SK-N-SH (cell line): ENCODE results near the gene POLR1D. TPM values are rescaled to one million over a fixed set of nuclear protein-coding genes. Genes with fewer than 3 reads are reported as not detected.

Source experiments
- CTCF ChIA-PET: fragments of 300-600, 350-600 bp; formaldehyde crosslinking; extraction: SDS; loops from one replicate; lab custom pipeline; 2021; lab: Yijun Ruan, JAX
- POLR2A ChIA-PET: fragments of 350-600 bp; sonication (Branson Sonifier 250); formaldehyde crosslinking; extraction: SDS; loops from one replicate; lab custom pipeline; 2020; ENCODE audit warnings: antibody characterized with exemption, inconsistent platforms; lab: Yijun Ruan, JAX
- DNase-seq: peaks from one replicate; pipeline ENCODE4 v3.0.0; 2012
- H2AFZ ChIP-seq: fragments of 200-600 bp; sonication (generic); 2 replicates; pipeline ENCODE4 v1.8.1; 2016; ENCODE audit warnings: antibody characterized with exemption, mild to moderate bottlenecking, low read depth
- H3F3A ChIP-seq: fragments of 200-600 bp; sonication (generic); replicated peaks from 2 replicates; pipeline ENCODE3; 2016; ENCODE audit warnings: antibody characterized with exemption, mild to moderate bottlenecking; ENCODE audit not compliant: insufficient read depth
- H3K27ac ChIP-seq, 2 experiments: fragments of 200-500 bp in 1 of 2; fragments of 200-600 bp in 1 of 2; sonication (Bioruptor generic) in 1 of 2; sonication (generic), shearing (Covaris generic) in 1 of 2; 2 replicates each; pipeline versions ENCODE4 v1.5.1 to v1.6.1; 2014 to 2016; ENCODE audit warnings: low read depth in 2 of 2, inconsistent platforms in 1 of 2, low read length in 1 of 2, mild to moderate bottlenecking in 1 of 2, mixed read lengths in 1 of 2
- H3K27me3 ChIP-seq: fragments of 200-600 bp; sonication (generic), shearing (Covaris generic); 2 replicates; pipeline ENCODE4 v1.6.1; 2016; ENCODE audit warnings: mixed run types; ENCODE audit not compliant: insufficient read depth
- H3K36me3 ChIP-seq, 2 experiments: fragments of 200-500 bp in 1 of 2; fragments of 200-600 bp in 1 of 2; sonication (Bioruptor generic) in 1 of 2; sonication (generic) in 1 of 2; replicated peaks in 1 of 2; 2 replicates each; pipeline versions ENCODE3 to v1.5.1; 2014 to 2016; ENCODE audit warnings: low read length in 1 of 2, mild to moderate bottlenecking in 1 of 2; ENCODE audit not compliant: insufficient read depth in 2 of 2, control insufficient read depth in 1 of 2
- H3K4me1 ChIP-seq, 2 experiments: fragments of 200-500 bp in 1 of 2; fragments of 200-600 bp in 1 of 2; sonication (Bioruptor generic) in 1 of 2; sonication (generic), shearing (Covaris generic) in 1 of 2; 2 replicates each; pipeline versions ENCODE4 v1.5.1 to v1.6.1; 2014 to 2016; ENCODE audit warnings: low read depth in 1 of 2, low read length in 1 of 2, mixed run types in 1 of 2; ENCODE audit not compliant: insufficient read depth in 2 of 2, control insufficient read depth in 1 of 2
- H3K4me2 ChIP-seq: fragments of 200-600 bp; sonication (generic), shearing (Covaris generic); 2 replicates; pipeline ENCODE4 v1.6.1; 2017; ENCODE audit warnings: mixed run types
- H3K4me3 ChIP-seq, 2 experiments: fragments of 200-500 bp in 1 of 2; fragments of 200-600 bp in 1 of 2; sonication (Bioruptor generic) in 1 of 2; sonication (generic), shearing (Covaris generic) in 1 of 2; 2 replicates each; pipeline versions ENCODE4 v1.5.1 to v1.8.1; 2014 to 2016; ENCODE audit warnings: low read depth in 2 of 2, inconsistent platforms in 1 of 2, low read length in 1 of 2, mild to moderate bottlenecking in 1 of 2, mixed read lengths in 1 of 2, moderate library complexity in 1 of 2
- H3K79me2 ChIP-seq: fragments of 200-600 bp; sonication (generic); 2 replicates; pipeline ENCODE4 v1.8.1; 2017; ENCODE audit warnings: mild to moderate bottlenecking; ENCODE audit not compliant: insufficient read depth
- H3K9ac ChIP-seq: fragments of 200-600 bp; sonication (generic); 2 replicates; pipeline ENCODE4 v1.6.1; 2017; ENCODE audit warnings: mixed run types
- H3K9me2 ChIP-seq: fragments of 200-600 bp; sonication (generic); 2 replicates; pipeline ENCODE4 v1.6.1; 2017; ENCODE audit warnings: mixed run types
- H3K9me3 ChIP-seq: fragments of 200-600 bp; sonication (generic); 2 replicates; pipeline ENCODE4 v1.6.1; 2017; ENCODE audit warnings: mixed run types, mild to moderate bottlenecking, moderate library complexity
- H4K20me1 ChIP-seq: fragments of 200-600 bp; sonication (generic); 2 replicates; pipeline ENCODE4 v1.6.1; 2017; ENCODE audit warnings: mild to moderate bottlenecking, mixed run types; ENCODE audit not compliant: insufficient read depth
- EP300 ChIP-seq, 2 experiments: IDR thresholded peaks; 2 replicates each; pipeline versions ENCODE4 v1.4.0 to v1.6.1; 2012; ENCODE audit warnings: borderline replicate concordance in 1 of 2, low read depth in 1 of 2, low read length in 1 of 2
- FOSL2 ChIP-seq: IDR thresholded peaks from 2 replicates; pipeline ENCODE4 v1.4.0; 2012; ENCODE audit warnings: low read depth, mild to moderate bottlenecking, moderate library complexity, borderline replicate concordance
- GATA2 ChIP-seq: sonication (generic); formaldehyde crosslinking; IDR thresholded peaks from 2 replicates; pipeline ENCODE4 v1.5.0; 2020; ENCODE audit warnings: mild to moderate bottlenecking, missing genetic modification reagents
- IRF3 ChIP-seq: fragments of 150-350 bp; IDR thresholded peaks from 2 replicates; pipeline ENCODE4 v1.6.1; 2016; ENCODE audit warnings: mild to moderate bottlenecking, low read depth, low read length
- JUND ChIP-seq: IDR thresholded peaks from 2 replicates; pipeline ENCODE4 v1.4.0; 2012
- MEF2A ChIP-seq: IDR thresholded peaks from 2 replicates; pipeline ENCODE4 v1.4.0; 2012; ENCODE audit warnings: low read depth, borderline replicate concordance
- MXI1 ChIP-seq: IDR thresholded peaks from 2 replicates; pipeline ENCODE4 v1.6.1; 2012; ENCODE audit warnings: mild to moderate bottlenecking, low read depth, low read length, improper control_type of control experiment
- NRF1 ChIP-seq: IDR thresholded peaks from 2 replicates; pipeline ENCODE4 v1.6.1; 2012; ENCODE audit warnings: low read depth, mild to moderate bottlenecking, low read length
- POLR2AphosphoS5 ChIP-seq: IDR thresholded peaks from 2 replicates; pipeline ENCODE4 v1.6.1; 2012; ENCODE audit warnings: low read depth, low read length
- RAD21 ChIP-seq: IDR thresholded peaks from 2 replicates; pipeline ENCODE4 v1.6.1; 2012; ENCODE audit warnings: mild to moderate bottlenecking, low read length
- RFX5 ChIP-seq: IDR thresholded peaks from 2 replicates; pipeline ENCODE4 v1.6.1; 2012; ENCODE audit warnings: mild to moderate bottlenecking, improper control_type of control experiment, low read length
- RXRA ChIP-seq: IDR thresholded peaks from 2 replicates; pipeline ENCODE4 v1.4.0; 2012; ENCODE audit warnings: low read depth, mild to moderate bottlenecking, borderline replicate concordance
- SIN3A ChIP-seq: IDR thresholded peaks from 2 replicates; pipeline ENCODE4 v1.6.1; 2012; ENCODE audit warnings: low read depth, mild to moderate bottlenecking, low read length, moderate library complexity, borderline replicate concordance
- SMC3 ChIP-seq: IDR thresholded peaks from 2 replicates; pipeline ENCODE4 v1.6.1; 2012; ENCODE audit warnings: low read depth, low read length, improper control_type of control experiment
- TCF12 ChIP-seq: IDR thresholded peaks from 2 replicates; pipeline ENCODE4 v1.4.0; 2012
- TEAD4 ChIP-seq: IDR thresholded peaks from 2 replicates; pipeline ENCODE4 v1.4.0; 2012; ENCODE audit warnings: mild to moderate bottlenecking, borderline replicate concordance; ENCODE audit not compliant: insufficient read depth
- USF2 ChIP-seq: fragments of 150-350 bp; IDR thresholded peaks from 2 replicates; pipeline ENCODE4 v1.6.1; 2017; ENCODE audit warnings: antibody characterized with exemption, low read length, low read depth, borderline replicate concordance
- ZBTB33 ChIP-seq: IDR thresholded peaks from 2 replicates; pipeline ENCODE4 v1.4.0; 2012; ENCODE audit warnings: low read depth, borderline replicate concordance
- WGBS: methylation state at CpG from one replicate; pipeline ENCODE4 v1.1.6; 2017; ENCODE audit warnings: low lambda C conversion rate; 5-methylcytosine and 5-hydroxymethylcytosine counted together
- polyA plus RNA-seq, 3 experiments: library from polyadenylated mRNA; depleted of rRNA; stranded (reverse); fragments of >200 nt; gene quantifications; 2 replicates each; pipeline ENCODE4 v1.2.3, GENCODE V29; 2012
- TF ChIP-seq, protein P1 (sequence below): fragments of 200-600 bp; sonication (generic); IDR thresholded peaks from 2 replicates; pipeline ENCODE4 v1.6.1; 2017; ENCODE audit warnings: antibody characterized with exemption, mild to moderate bottlenecking, moderate library complexity
- TF ChIP-seq, protein P2 (sequence below): IDR thresholded peaks from 2 replicates; pipeline ENCODE4 v1.4.0; 2012; ENCODE audit warnings: low read depth

Gene POLR1D
- polyA plus RNA-seq, 1 of the 3 experiments (the other 2 are of a cell fraction), result 150 TPM

DNA sequence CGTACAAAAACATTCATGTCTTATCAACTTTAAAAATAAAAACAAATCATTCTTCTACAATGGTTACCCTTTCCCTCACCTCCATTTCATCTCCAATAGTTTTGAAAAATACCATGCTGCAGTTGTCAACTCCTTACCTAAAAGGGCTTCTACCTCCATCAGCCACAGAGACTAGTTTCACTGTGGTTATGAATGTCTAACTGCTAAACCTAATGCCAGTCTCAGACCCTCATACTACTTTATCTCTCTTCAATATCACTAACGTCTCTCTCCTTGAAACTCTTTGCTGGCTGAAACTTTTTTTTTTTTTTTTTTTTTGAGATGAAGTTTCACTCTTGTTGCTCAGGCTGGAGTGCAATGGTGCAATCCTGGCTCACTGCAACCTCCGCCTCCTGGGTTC is 28.4 kb upstream of the POLR1D start:
- no peaks in the 10 kb centered on the region for H3F3A ChIP-seq
- H4K20me1 ChIP-seq, result no peaks in the 10 kb centered on the region
- no peaks in the 10 kb centered on the region for H3K9me3 ChIP-seq
- CTCF ChIA-PET, result no interaction called here
- H3K79me2 ChIP-seq, result peaks cover under 1% of the 10 kb centered on the region; the same call in 1 of the 2 replicates
- no peaks in the 10 kb centered on the region for H3K36me3 ChIP-seq
- no peak overlapping the region for H3K4me3 ChIP-seq
- H3K27ac ChIP-seq, result no peak overlapping the region
- DNase-seq, result no peak
- H3K9me2 ChIP-seq, result no peaks in the 10 kb centered on the region
- H3K4me2 ChIP-seq, result no peak overlapping the region
- H3K9ac ChIP-seq, result no peak overlapping the region
- TF ChIP-seq, protein P1, sequence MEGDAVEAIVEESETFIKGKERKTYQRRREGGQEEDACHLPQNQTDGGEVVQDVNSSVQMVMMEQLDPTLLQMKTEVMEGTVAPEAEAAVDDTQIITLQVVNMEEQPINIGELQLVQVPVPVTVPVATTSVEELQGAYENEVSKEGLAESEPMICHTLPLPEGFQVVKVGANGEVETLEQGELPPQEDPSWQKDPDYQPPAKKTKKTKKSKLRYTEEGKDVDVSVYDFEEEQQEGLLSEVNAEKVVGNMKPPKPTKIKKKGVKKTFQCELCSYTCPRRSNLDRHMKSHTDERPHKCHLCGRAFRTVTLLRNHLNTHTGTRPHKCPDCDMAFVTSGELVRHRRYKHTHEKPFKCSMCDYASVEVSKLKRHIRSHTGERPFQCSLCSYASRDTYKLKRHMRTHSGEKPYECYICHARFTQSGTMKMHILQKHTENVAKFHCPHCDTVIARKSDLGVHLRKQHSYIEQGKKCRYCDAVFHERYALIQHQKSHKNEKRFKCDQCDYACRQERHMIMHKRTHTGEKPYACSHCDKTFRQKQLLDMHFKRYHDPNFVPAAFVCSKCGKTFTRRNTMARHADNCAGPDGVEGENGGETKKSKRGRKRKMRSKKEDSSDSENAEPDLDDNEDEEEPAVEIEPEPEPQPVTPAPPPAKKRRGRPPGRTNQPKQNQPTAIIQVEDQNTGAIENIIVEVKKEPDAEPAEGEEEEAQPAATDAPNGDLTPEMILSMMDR, result no peak
- TF ChIP-seq TEAD4 (no peak), SIN3A (no peak), IRF3 (no peak), POLR2AphosphoS5 (no peak), RXRA (no peak), FOSL2 (no peak), ZBTB33 (no peak), JUND (no peak), EP300 (IDR thresholded peaks at IDR 0.05; ENCODE audit: borderline replicate concordance in 1 of 2, low read depth in 1 of 2, low read length in 1 of 2) (no peak), USF2 (no peak), TCF12 (no peak), NRF1 (no peak), RFX5 (no peak), GATA2 (CRISPR knock-in tag) (no peak), RAD21 (no peak), SMC3 (no peak), MEF2A (no peak), MXI1 (no peak)
- TF ChIP-seq, protein P2, sequence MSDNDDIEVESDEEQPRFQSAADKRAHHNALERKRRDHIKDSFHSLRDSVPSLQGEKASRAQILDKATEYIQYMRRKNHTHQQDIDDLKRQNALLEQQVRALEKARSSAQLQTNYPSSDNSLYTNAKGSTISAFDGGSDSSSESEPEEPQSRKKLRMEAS, result no peak
- TF ChIP-seq, all 33 proteins: peak for 0
- Histone ChIP-seq H2AFZ (no peak overlapping the region), H3K4me1 (no peaks in the 10 kb centered on the region; a peak in 1 of 4 replicates), H3K27me3 (no peaks in the 10 kb centered on the region)
- 95% methylated on average over 3 of the region's 3 CpGs for WGBS
- POLR2A ChIA-PET, result no interaction called here
